ENCODE results near the gene ATL3. TPM values are rescaled to one million over a fixed set of nuclear protein-coding genes. Genes with fewer than 3 reads are reported as not detected.

The ATL3 gene
- total RNA-seq, 1 experiment from 2014 or later = 32.3 TPM

DNA sequence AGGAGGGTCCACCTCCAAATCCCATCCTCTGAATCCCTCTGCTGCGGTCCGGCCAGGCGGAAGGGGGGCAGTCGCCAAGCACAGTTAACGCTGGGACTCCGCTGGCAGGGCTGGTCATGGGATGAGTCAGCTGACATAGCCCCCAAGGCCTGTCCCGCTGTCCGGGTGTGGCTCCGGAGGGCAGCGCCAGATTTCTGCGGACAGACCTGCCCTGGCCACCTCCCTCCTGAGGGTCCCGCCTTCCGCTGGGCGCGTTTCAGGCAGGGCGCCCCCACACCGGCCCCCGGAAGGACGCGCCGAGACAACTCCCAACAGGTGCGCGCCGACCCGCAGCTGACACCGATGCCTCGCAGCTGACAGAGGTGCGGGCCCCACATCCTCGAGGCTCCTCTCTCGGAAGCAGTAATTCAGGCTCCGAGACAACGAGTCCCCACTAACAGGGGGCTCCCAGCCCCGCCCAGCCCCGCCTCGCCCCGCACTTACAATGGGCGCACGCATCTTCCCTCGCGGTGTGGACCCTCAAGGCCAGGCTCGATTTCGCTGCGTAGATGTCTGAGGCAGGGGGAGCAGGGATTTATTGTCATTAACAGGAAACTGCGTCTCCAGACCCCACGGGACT, 57.5 kb downstream of the ATL3 start:
- DNase-seq (ENCODE audit: low read depth, low spot score) (no peak), ATAC-seq (peak; percentile 23)
- RAD21 ChIA-PET (ENCODE audit: low non-redundant PET in 1 of 2, low total read pairs in 2 of 2, uncharacterized antibody in 2 of 2, unreplicated experiment in 2 of 2) = no interaction called here
- no TSS peak for BruUV-seq (replicated peaks)
- H3K79me2 ChIP-seq (ENCODE audit: insufficient read depth, low read length) = no peaks in the 10 kb centered on the region
- H3K9me2 ChIP-seq (ENCODE audit: insufficient read depth) = no peaks in the 10 kb centered on the region
- H3K27ac ChIP-seq (ENCODE audit: low read depth, low read length) = peak overlapping the region; percentile 41; the same call in 1 of the 2 replicates
- no peaks in the 10 kb centered on the region for H4K20me1 ChIP-seq (ENCODE audit: insufficient read depth)
- POLR2A ChIA-PET = no interaction called here
- H3K9me3 ChIP-seq (ENCODE audit: control insufficient read depth in 1 of 2, insufficient read depth in 1 of 2, low read depth in 1 of 2, low read length in 2 of 2) = no peaks in the 10 kb centered on the region
- peak overlapping the region; percentile 46 for H3K9ac ChIP-seq (ENCODE audit: low read length)
- TF ChIP-seq EZH2phosphoT487 (IDR thresholded peaks at IDR 0.05; ENCODE audit: borderline replicate concordance) = no peak
- TF ChIP-seq, protein P1, sequence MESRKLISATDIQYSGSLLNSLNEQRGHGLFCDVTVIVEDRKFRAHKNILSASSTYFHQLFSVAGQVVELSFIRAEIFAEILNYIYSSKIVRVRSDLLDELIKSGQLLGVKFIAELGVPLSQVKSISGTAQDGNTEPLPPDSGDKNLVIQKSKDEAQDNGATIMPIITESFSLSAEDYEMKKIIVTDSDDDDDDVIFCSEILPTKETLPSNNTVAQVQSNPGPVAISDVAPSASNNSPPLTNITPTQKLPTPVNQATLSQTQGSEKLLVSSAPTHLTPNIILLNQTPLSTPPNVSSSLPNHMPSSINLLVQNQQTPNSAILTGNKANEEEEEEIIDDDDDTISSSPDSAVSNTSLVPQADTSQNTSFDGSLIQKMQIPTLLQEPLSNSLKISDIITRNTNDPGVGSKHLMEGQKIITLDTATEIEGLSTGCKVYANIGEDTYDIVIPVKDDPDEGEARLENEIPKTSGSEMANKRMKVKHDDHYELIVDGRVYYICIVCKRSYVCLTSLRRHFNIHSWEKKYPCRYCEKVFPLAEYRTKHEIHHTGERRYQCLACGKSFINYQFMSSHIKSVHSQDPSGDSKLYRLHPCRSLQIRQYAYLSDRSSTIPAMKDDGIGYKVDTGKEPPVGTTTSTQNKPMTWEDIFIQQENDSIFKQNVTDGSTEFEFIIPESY (IDR thresholded peaks at IDR 0.05; ENCODE audit: extremely low read depth, insufficient replicate concordance, low read length) = no peak
- no peak for TF ChIP-seq TCF7L2 (IDR thresholded peaks at IDR 0.05; ENCODE audit: borderline replicate concordance, extremely low read depth, insufficient read depth, insufficient read length)
- TF ChIP-seq, protein P2, sequence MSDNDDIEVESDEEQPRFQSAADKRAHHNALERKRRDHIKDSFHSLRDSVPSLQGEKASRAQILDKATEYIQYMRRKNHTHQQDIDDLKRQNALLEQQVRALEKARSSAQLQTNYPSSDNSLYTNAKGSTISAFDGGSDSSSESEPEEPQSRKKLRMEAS (IDR thresholded peaks at IDR 0.05) = no peak
- no peak for TF ChIP-seq CBX3 (IDR thresholded peaks at IDR 0.05; ENCODE audit: low read depth)
- intact Hi-C loops (cut with micrococcal nuclease) = no loop called here
- peak overlapping the region; percentile 56 for H2AFZ ChIP-seq (ENCODE audit: low read depth, low read length, poor library complexity, severe bottlenecking)
- H3K27me3 ChIP-seq (ENCODE audit: insufficient read depth, low read length) = no peaks in the 10 kb centered on the region
- H3K36me3 ChIP-seq (ENCODE audit: control insufficient read depth in 1 of 2, insufficient read depth in 2 of 2, low read length in 2 of 2) = no peaks in the 10 kb centered on the region
- H3K4me1 ChIP-seq (ENCODE audit: control insufficient read depth in 1 of 2, insufficient read depth in 2 of 2, low read length in 2 of 2) = peaks cover 13% of the 10 kb centered on the region in 2 experiments; a peak in 3 of 4 replicates
- CTCF ChIA-PET = interaction anchor here (1.4 kb wide), 1 partner anchor 8 kb away, joined by 3 read pairs; no protein-coding TSS in a partner anchor
- peak overlapping the region; percentile 95 for H3K4me2 ChIP-seq (ENCODE audit: low read length)
- H3K4me3 ChIP-seq (replicated peaks in 1 of 2; ENCODE audit: low read depth in 1 of 2, low read length in 2 of 2) = peak overlapping the region; percentile 62 to 67

DNA sequence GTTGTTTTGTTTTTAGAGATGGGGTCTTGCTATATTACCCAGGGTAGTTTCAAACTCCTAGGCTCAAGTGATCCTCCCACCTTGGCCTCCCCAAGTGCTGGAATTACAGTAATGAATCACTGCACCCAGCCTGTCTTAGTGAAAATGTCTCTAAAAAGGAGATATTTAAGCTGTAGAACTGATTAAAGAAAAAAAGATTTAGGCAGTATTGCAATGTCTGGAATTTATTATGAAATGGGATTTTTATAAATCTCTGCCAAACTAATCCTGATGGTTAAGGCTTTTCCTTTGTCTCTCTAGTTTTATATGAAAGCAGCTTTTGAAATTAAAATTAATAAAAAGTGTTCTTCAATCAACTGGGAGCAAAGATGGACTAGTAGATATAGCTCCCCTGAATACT, 59.0 kb downstream of the ATL3 start:
- Histone ChIP-seq H3K9me2 (ENCODE audit: insufficient read depth) (no peaks in the 10 kb centered on the region), H3K4me3 (replicated peaks in 1 of 2; ENCODE audit: low read depth in 1 of 2, low read length in 2 of 2) (no peak overlapping the region), H3K79me2 (ENCODE audit: insufficient read depth, low read length) (no peaks in the 10 kb centered on the region), H3K27ac (ENCODE audit: low read depth, low read length) (no peak overlapping the region), H3K36me3 (ENCODE audit: control insufficient read depth in 1 of 2, insufficient read depth in 2 of 2, low read length in 2 of 2) (no peaks in the 10 kb centered on the region), H3K4me1 (ENCODE audit: control insufficient read depth in 1 of 2, insufficient read depth in 2 of 2, low read length in 2 of 2) (peaks cover 13% of the 10 kb centered on the region in 2 experiments; a peak in 3 of 4 replicates), H2AFZ (ENCODE audit: low read depth, low read length, poor library complexity, severe bottlenecking) (no peak overlapping the region), H3K9me3 (ENCODE audit: control insufficient read depth in 1 of 2, insufficient read depth in 1 of 2, low read depth in 1 of 2, low read length in 2 of 2) (no peaks in the 10 kb centered on the region), H3K27me3 (ENCODE audit: insufficient read depth, low read length) (no peaks in the 10 kb centered on the region), H3K9ac (ENCODE audit: low read length) (no peak overlapping the region), H4K20me1 (ENCODE audit: insufficient read depth) (no peaks in the 10 kb centered on the region), H3K4me2 (ENCODE audit: low read length) (no peak overlapping the region)
- ChIA-PET RAD21 (ENCODE audit: low non-redundant PET in 1 of 2, low total read pairs in 2 of 2, uncharacterized antibody in 2 of 2, unreplicated experiment in 2 of 2) (no interaction called here), POLR2A (no interaction called here), CTCF (no interaction called here)
- ATAC-seq (no peak), DNase-seq (ENCODE audit: low read depth, low spot score) (no peak)
- intact Hi-C loops (cut with micrococcal nuclease) = no loop called here
- no TSS peak for BruUV-seq (replicated peaks)
- TF ChIP-seq, protein P3, sequence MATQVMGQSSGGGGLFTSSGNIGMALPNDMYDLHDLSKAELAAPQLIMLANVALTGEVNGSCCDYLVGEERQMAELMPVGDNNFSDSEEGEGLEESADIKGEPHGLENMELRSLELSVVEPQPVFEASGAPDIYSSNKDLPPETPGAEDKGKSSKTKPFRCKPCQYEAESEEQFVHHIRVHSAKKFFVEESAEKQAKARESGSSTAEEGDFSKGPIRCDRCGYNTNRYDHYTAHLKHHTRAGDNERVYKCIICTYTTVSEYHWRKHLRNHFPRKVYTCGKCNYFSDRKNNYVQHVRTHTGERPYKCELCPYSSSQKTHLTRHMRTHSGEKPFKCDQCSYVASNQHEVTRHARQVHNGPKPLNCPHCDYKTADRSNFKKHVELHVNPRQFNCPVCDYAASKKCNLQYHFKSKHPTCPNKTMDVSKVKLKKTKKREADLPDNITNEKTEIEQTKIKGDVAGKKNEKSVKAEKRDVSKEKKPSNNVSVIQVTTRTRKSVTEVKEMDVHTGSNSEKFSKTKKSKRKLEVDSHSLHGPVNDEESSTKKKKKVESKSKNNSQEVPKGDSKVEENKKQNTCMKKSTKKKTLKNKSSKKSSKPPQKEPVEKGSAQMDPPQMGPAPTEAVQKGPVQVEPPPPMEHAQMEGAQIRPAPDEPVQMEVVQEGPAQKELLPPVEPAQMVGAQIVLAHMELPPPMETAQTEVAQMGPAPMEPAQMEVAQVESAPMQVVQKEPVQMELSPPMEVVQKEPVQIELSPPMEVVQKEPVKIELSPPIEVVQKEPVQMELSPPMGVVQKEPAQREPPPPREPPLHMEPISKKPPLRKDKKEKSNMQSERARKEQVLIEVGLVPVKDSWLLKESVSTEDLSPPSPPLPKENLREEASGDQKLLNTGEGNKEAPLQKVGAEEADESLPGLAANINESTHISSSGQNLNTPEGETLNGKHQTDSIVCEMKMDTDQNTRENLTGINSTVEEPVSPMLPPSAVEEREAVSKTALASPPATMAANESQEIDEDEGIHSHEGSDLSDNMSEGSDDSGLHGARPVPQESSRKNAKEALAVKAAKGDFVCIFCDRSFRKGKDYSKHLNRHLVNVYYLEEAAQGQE (IDR thresholded peaks at IDR 0.05; ENCODE audit: low read depth) = no peak
- no peak for TF ChIP-seq ELF1 (IDR thresholded peaks at IDR 0.05; ENCODE audit: borderline replicate concordance, low read depth)
- no peak for TF ChIP-seq SIN3A (IDR thresholded peaks at IDR 0.05; ENCODE audit: low read depth)
- TF ChIP-seq POLR2AphosphoS5 (IDR thresholded peaks at IDR 0.05; ENCODE audit: low read depth, low read length) = no peak
- TF ChIP-seq ZNF274 (IDR thresholded peaks at IDR 0.05; ENCODE audit: low read depth, low read length) = no peak
- no peak for TF ChIP-seq FOSL1 (IDR thresholded peaks at IDR 0.05; ENCODE audit: low read depth)
- TF ChIP-seq, protein P4, sequence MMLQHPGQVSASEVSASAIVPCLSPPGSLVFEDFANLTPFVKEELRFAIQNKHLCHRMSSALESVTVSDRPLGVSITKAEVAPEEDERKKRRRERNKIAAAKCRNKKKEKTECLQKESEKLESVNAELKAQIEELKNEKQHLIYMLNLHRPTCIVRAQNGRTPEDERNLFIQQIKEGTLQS (IDR thresholded peaks at IDR 0.05) = no peak
